ENCODE results near the gene DNAJC5.
"Not testable (repeated sequence)": the region's sequence is repeated elsewhere in the genome, so short reads cannot be mapped to it uniquely, and the experiment has no call there.

The DNAJC5 gene

GRCh38 chr20:63955827-63956663 is 61.1 kb downstream of the DNAJC5 start, which contains the start of gene UCKL1:
Gene UCKL1, minus strand, starts transcription at chr20:63956416. Its CDS starts 44 bp downstream, at chr20:63956372.
- peak; percentile 95 for DNase-seq (ENCODE audit: low read depth)

GRCh38 chr20:63956664-63957003 is 61.7 kb downstream of the DNAJC5 start:
- no peak for DNase-seq (ENCODE audit: low read depth)

GRCh38 chr20:63957004-63957689 is 62.2 kb downstream of the DNAJC5 start:
- DNase-seq (ENCODE audit: low read depth) = peak; percentile 80

- DNase-seq (ENCODE audit: low read depth) = no peak
These were observed 62.9 kb downstream of the DNAJC5 start for GRCh38 chr20:63957690-63958441.

GRCh38 chr20:63958471-63958870 is 63.5 kb downstream of the DNAJC5 start:
- no peak for DNase-seq (ENCODE audit: low read depth)

- no peak for DNase-seq (ENCODE audit: low read depth)
These were observed 64.2 kb downstream of the DNAJC5 start for GRCh38 chr20:63958964-63959698.

GRCh38 chr20:63959699-63960075 is 64.8 kb downstream of the DNAJC5 start:
- no peak for DNase-seq (ENCODE audit: low read depth)

GRCh38 chr20:63960654-63961621 is 66.0 kb downstream of the DNAJC5 start:
- DNase-seq (ENCODE audit: low read depth) = not testable (repeated sequence)

GRCh38 chr20:63961664-63962425 is 66.9 kb downstream of the DNAJC5 start:
- no peak for DNase-seq (ENCODE audit: low read depth)

GRCh38 chr20:63962426-63963347 is 67.8 kb downstream of the DNAJC5 start:
- DNase-seq (ENCODE audit: low read depth) = no peak

- DNase-seq (ENCODE audit: low read depth) = no peak
These were observed 68.4 kb downstream of the DNAJC5 start for GRCh38 chr20:63963348-63963741.

- no peak for DNase-seq (ENCODE audit: low read depth)
These were observed 68.9 kb downstream of the DNAJC5 start for GRCh38 chr20:63963784-63964301.

- DNase-seq (ENCODE audit: low read depth) = no peak
These were observed 69.5 kb downstream of the DNAJC5 start for GRCh38 chr20:63964412-63964811.

- no peak for DNase-seq (ENCODE audit: low read depth)
These were observed 71.4 kb downstream of the DNAJC5 start for GRCh38 chr20:63966172-63966943.

- no peak for DNase-seq (ENCODE audit: low read depth)
These were observed 72.0 kb downstream of the DNAJC5 start for GRCh38 chr20:63966944-63967322.

GRCh38 chr20:63967330-63968135 is 72.6 kb downstream of the DNAJC5 start:
- DNase-seq (ENCODE audit: low read depth) = no peak
